Activated T-cell treated with anti-CD3 and anti-CD28 coated beads for 4 hours (primary cell): ENCODE results near the gene C16orf54.
"Not testable (repeated sequence)": the region's sequence is repeated elsewhere in the genome, so short reads cannot be mapped to it uniquely, and the experiment has no call there.

Experiments
- DNase-seq: peaks from one replicate; pipeline ENCODE4 v3.0.0-alpha.2; 2020

The C16orf54 gene

DNA sequence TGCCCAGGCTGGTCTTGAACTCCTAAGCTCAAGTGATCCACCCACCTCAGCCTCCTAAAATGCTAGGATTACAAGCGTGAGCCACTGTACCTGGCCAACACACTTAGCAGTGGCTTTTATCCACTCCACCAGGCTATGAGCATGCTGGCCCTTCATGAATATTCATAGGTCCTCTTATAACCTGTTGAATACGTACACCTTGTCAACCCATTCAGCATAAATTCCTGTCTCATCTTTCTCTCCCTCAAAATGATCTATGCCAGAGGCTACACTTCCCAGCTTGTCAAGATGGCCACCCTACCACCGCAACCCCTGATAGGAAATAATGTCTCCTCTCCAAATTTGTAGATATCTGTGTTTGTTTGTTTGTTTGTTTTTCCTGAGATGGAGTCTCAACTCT, 21.3 kb upstream of the C16orf54 start:
- DNase-seq = no peak

- DNase-seq = no peak
Observed at GRCh38 chr16:29766571-29766970, 20.8 kb upstream of the C16orf54 start.

- no peak for DNase-seq
Observed at GRCh38 chr16:29765167-29766032, 19.6 kb upstream of the C16orf54 start.

GRCh38 chr16:29763326-29763725, 17.5 kb upstream of the C16orf54 start:
- no peak for DNase-seq

DNA sequence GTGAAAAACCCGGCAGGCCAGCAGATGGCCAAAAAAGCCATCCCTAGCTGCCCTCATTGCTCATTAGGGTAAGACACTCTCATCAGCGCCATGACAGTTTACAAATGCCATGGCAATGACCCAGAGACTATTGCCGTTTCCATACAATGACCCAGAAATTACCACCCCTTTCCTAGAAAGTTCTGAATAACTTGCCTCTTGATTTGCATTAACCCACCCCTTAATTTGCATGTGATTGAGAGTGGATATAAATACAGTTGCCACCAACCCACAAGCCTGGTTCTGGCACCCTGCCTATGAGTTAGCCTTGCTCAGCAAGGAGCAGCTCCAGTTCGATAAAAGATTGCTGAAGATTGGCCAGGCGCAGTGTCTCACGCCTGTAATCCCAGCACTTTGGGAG, 16.1 kb upstream of the C16orf54 start:
- DNase-seq = no peak

DNA sequence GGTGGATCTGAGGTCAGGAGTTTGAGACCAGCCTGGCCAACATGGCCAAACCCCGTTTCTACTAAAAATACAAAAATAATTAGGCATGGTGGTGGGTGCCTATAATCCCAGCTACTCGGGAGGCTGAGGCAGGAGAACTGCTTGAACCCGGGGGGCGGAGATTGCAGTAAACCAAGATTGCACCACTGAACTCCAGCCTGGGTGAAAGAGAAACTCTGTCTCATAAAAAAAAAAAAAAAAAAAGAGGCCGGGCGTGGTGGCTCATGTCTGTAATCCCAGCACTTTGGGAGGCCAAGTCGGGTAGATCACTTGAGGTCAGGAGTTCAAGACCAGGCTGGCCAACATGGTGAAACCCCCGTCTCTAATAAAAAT, 15.5 kb upstream of the C16orf54 start:
- not testable (repeated sequence) for DNase-seq

DNA sequence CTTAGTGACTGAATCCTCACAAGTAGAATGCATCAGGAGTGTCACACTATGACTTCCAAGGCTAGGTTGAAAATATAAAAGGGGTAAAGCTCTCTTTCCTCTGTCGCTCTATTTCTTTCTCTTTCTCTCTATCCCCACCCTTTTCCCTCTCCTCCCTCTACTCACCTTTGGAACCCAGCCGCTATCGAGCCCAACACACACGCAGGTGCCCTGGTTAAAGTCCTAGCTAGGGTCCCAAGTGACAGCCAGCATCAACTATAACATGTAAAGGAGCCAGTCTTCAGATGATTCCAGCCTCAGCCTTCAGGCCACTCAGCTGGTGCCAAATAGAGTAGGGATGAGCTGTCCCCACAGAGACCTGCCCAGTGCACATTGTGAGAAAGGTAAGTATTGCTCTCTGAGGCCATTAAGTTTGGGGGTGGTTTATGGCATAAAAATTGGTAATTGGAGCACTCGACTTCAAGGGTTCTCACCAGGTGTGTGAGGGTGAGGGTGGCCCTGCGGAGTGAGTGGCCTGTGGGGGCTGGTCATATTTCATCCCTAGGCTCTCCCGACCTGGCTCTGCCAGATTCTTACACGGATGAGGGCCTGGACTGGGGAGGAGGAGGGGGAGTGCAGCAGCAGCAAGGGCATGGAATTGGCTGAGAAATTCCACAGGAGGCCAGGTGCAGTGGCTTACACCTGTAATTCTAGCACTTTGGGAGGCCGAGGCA, 14.9 kb upstream of the C16orf54 start:
- no peak for DNase-seq

GRCh38 chr16:29757950-29758466, 12.2 kb upstream of the C16orf54 start:
- DNase-seq = no peak

DNA sequence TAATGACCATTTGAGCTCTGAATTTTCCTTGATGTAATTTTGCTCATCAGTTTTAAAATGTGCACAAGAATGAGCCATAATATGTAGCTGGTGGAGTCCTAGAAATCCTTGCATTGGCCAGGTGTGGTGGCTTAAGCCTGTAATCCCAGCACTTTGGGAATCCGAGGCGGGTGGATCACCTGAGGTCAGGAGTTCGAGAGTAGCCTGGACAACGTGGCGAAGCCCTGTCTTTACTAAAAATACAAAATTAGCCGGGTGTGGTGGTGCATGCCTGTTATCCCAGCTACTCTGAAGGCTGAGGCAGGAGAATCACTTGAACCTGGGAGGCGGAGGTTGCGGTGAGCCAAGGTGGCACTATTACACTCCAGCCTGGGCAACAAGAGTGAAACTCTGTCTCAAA, 11.3 kb upstream of the C16orf54 start:
- not testable (repeated sequence) for DNase-seq

- DNase-seq = no peak
Observed at GRCh38 chr16:29756654-29757053, 10.9 kb upstream of the C16orf54 start.

DNA sequence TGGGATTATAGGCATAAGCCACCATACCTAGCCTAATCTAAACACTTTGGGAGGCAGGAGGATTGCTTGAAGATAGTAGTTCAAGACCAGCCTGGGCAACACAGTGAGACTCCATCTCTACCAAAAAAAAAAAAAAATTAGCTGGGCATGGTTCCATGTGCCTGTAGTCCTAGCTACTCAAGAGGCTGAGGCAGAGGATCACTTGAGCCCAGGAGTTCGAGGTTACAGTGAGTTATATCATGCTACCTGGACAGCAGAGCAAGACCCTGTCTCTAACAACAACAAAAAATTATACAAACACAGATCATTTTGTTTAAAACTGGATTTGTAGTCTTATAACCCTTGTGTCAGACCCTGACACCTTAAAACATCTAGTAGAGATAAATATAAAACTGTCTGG, 7.7 kb upstream of the C16orf54 start:
- no peak for DNase-seq

- not testable (repeated sequence) for DNase-seq
Observed at GRCh38 chr16:29748760-29749149, 3.0 kb upstream of the C16orf54 start.

GRCh38 chr16:29747947-29748759, 2.4 kb upstream of the C16orf54 start:
- DNase-seq = no peak

GRCh38 chr16:29746518-29746917, 728 bp upstream of the C16orf54 start:
- DNase-seq = not testable (repeated sequence)

- peak; percentile 23 for DNase-seq
Observed at GRCh38 chr16:29745121-29745852, 503 bp downstream of the C16orf54 start.

GRCh38 chr16:29744541-29745101, 1.2 kb downstream of the C16orf54 start:
- DNase-seq = no peak

DNA sequence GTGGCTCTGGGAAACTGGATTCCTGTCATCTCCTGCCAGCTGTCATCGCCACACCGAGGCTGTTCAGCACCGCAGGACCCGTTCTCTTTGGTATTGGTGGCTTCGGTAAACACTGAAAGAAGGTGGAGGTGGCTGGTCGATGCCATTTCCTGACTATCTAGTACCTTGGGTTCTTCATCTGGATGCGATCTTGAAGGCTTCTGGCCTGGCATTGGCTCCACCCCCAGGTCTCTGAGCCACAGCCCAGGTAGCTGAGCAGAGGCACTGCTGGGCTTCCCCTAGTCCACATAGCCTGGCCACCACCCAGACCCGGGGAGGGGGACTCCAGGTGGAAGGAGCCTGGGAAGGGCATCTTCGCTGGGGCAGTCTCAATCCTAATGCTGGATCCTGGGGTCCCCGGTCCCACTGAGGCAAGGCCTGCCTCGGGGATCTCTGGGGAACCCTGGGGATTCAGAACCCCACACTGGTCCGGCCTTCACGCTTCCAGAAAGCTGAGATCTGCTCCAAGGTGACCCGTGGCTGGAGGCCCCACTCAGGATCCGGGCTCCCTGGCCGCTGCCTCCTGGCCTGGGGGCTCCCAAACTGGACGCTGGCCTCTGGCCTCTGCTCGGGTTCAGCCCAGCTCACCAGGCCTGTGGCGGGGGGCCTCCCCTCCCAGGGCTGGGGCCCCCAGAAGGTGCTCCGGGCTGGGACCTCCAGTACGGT, 1.8 kb downstream of the C16orf54 start:
- DNase-seq = peak; percentile 27

GRCh38 chr16:29743475-29743826, 2.3 kb downstream of the C16orf54 start:
- no peak for DNase-seq

DNA sequence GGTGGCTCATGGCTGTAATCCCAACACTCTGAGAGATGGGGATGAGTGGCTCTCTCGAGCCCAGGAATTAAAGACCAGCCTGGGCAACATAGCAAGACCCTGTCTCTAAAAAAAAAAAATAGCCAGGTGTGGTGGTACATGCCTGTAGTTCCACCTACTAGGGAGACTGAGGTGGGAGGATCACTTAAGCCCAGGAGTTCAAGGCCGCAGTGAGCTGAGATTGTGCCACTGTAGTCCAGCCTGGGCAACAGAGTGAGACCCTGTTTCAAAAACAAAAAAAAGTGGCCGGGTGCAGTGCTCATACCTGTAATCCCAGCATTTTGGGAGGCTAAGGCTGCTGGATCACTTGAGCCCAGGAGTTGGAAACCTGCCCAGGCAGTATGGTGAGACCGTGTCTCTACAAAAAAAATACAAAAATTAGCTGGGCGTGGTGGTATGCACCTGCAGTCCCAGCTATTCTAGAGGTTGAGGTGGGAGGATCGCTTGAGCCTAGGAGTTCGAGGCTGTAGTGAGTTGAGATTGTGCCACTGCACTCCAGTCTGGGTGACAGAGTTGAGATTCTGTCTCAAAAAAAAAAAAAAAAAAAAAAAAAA, 3.0 kb downstream of the C16orf54 start:
- no peak for DNase-seq

DNA sequence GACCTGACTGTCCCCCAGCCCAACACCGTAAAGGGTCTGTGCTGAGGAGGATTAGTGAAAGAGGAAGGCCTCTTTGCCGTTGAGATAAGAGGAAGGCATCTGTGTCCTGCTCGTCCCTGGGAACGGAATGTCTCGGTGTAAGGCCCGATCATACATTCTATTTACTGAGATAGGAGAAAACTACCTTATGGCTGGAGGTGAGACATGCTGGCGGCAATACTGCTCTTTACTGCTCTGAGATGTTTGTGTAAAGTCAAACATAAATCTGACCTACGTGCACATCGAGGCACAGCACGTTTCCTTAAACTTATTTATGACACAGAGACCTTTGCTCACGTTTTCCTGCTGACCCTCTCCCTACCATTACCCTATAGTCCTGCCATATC, 5.2 kb downstream of the C16orf54 start:
- DNase-seq = not testable (repeated sequence)
